Measurements from ENCODE around the gene IFNLR1. TPM values are rescaled to one million over a fixed set of nuclear protein-coding genes. Genes with fewer than 3 reads are reported as not detected.

IFNLR1 gene
- total RNA-seq, 1 experiment from 2014 or later, result 1.5 TPM

- DNase-seq (ENCODE audit: low spot score), result no peak
- in situ Hi-C loops (cut with HindIII; ENCODE audit: low sequenced_read_pairs), result no loop called here
These were observed 53.3 kb downstream of the IFNLR1 start for GRCh38 chr1:24133819-24134218.

- in situ Hi-C loops (cut with HindIII; ENCODE audit: low sequenced_read_pairs), result no loop called here
- DNase-seq (ENCODE audit: low spot score), result no peak
These were observed 56.7 kb downstream of the IFNLR1 start for GRCh38 chr1:24130385-24130784.

GRCh38 chr1:24127801-24128363 lies 59.2 kb downstream of the IFNLR1 start:
- DNase-seq (ENCODE audit: low spot score), result no peak

GRCh38 chr1:24127134-24127800 lies 59.8 kb downstream of the IFNLR1 start:
- DNase-seq (ENCODE audit: low spot score), result no peak
- in situ Hi-C loops (cut with HindIII; ENCODE audit: low sequenced_read_pairs), result no loop called here

More at GRCh38 chr1:24127801-24128363, 59.2 kb downstream of the IFNLR1 start:
- in situ Hi-C loops (cut with HindIII; ENCODE audit: low sequenced_read_pairs), result no loop called here

- DNase-seq (ENCODE audit: low spot score), result no peak
- in situ Hi-C loops (cut with HindIII; ENCODE audit: low sequenced_read_pairs), result no loop called here
These were observed 60.4 kb downstream of the IFNLR1 start for GRCh38 chr1:24126672-24127023.

- DNase-seq (ENCODE audit: low spot score), result no peak
- in situ Hi-C loops (cut with HindIII; ENCODE audit: low sequenced_read_pairs), result no loop called here
These were observed 60.9 kb downstream of the IFNLR1 start for GRCh38 chr1:24126018-24126671.

- in situ Hi-C loops (cut with HindIII; ENCODE audit: low sequenced_read_pairs), result no loop called here
- DNase-seq (ENCODE audit: low spot score), result no peak
These were observed 61.6 kb downstream of the IFNLR1 start for GRCh38 chr1:24125456-24125855.

- DNase-seq (ENCODE audit: low spot score), result no peak
- in situ Hi-C loops (cut with HindIII; ENCODE audit: low sequenced_read_pairs), result no loop called here
These were observed 62.1 kb downstream of the IFNLR1 start for GRCh38 chr1:24124980-24125379.

- DNase-seq (ENCODE audit: low spot score), result no peak
- in situ Hi-C loops (cut with HindIII; ENCODE audit: low sequenced_read_pairs), result no loop called here
These were observed 63.5 kb downstream of the IFNLR1 start for GRCh38 chr1:24123611-24124010.

GRCh38 chr1:24122776-24123175 lies 64.3 kb downstream of the IFNLR1 start:
- in situ Hi-C loops (cut with HindIII; ENCODE audit: low sequenced_read_pairs), result no loop called here
- no peak for DNase-seq (ENCODE audit: low spot score)

- no peak for DNase-seq (ENCODE audit: low spot score)
- in situ Hi-C loops (cut with HindIII; ENCODE audit: low sequenced_read_pairs), result no loop called here
These were observed 65.7 kb downstream of the IFNLR1 start for GRCh38 chr1:24121406-24121805.

- in situ Hi-C loops (cut with HindIII; ENCODE audit: low sequenced_read_pairs), result no loop called here
- no peak for DNase-seq (ENCODE audit: low spot score)
These were observed 66.1 kb downstream of the IFNLR1 start for GRCh38 chr1:24120965-24121364.

GRCh38 chr1:24119859-24120756 lies 67.0 kb downstream of the IFNLR1 start:
- in situ Hi-C loops (cut with HindIII; ENCODE audit: low sequenced_read_pairs), result no loop called here

GRCh38 chr1:24119489-24119858 lies 67.6 kb downstream of the IFNLR1 start:
- DNase-seq (ENCODE audit: low spot score), result no peak
- in situ Hi-C loops (cut with HindIII; ENCODE audit: low sequenced_read_pairs), result no loop called here

More at GRCh38 chr1:24119859-24120756, 67.0 kb downstream of the IFNLR1 start:
- DNase-seq (ENCODE audit: low spot score), result no peak

GRCh38 chr1:24118410-24119242 lies 68.5 kb downstream of the IFNLR1 start:
- in situ Hi-C loops (cut with HindIII; ENCODE audit: low sequenced_read_pairs), result no loop called here
- no peak for DNase-seq (ENCODE audit: low spot score)

- no peak for DNase-seq (ENCODE audit: low spot score)
- in situ Hi-C loops (cut with HindIII; ENCODE audit: low sequenced_read_pairs), result no loop called here
These were observed 69.2 kb downstream of the IFNLR1 start for GRCh38 chr1:24117722-24118409.

- in situ Hi-C loops (cut with HindIII; ENCODE audit: low sequenced_read_pairs), result no loop called here
- no peak for DNase-seq (ENCODE audit: low spot score)
These were observed 70.0 kb downstream of the IFNLR1 start for GRCh38 chr1:24117132-24117531.

- in situ Hi-C loops (cut with HindIII; ENCODE audit: low sequenced_read_pairs), result no loop called here
- no peak for DNase-seq (ENCODE audit: low spot score)
These were observed 72.3 kb downstream of the IFNLR1 start for GRCh38 chr1:24114753-24115152.
